ENCODE data around the gene TRAPPC4. TPM values are rescaled to one million over a fixed set of nuclear protein-coding genes. Genes with fewer than 3 reads are reported as not detected.
"Not testable (repeated sequence)": the region's sequence is repeated elsewhere in the genome, so short reads cannot be mapped to it uniquely, and the experiment has no call there.

Gene TRAPPC4
- total and polyA plus RNA-seq, 5 donors from 2014 or later: 82.9 to 179 (median 140) TPM

DNA sequence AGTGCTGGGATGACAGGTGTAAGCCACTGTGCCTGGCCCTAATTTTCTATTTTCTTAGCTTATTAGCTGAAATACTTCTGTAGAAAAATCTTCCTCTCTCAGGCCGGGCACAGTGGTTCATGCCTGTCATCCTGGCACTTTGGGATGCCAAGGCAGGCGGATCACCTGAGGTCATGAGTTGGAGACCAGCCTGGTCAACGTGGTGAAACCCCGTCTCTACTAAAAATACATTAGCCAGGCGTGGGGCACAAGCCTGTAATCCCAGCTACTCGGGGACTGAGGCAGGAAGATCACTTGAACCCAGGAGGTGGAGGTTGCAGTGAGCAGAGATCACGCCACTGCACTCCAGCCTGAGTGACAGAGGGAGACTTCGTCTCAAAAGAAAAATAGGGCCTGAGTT is 34.2 kb upstream of the TRAPPC4 start:
- H3K9me3 Mint-ChIP-seq; H3K27ac Mint-ChIP-seq; H3K4me1 ChIP-seq (ENCODE audit: control insufficient read depth, insufficient read depth, low read length, poor library complexity, severe bottlenecking); H3K27ac ChIP-seq (ENCODE audit: insufficient read depth, low read length, poor library complexity, severe bottlenecking); H3K36me3 Mint-ChIP-seq; DNase-seq; H3K4me1 Mint-ChIP-seq; H3K36me3 ChIP-seq (ENCODE audit: control insufficient read depth, insufficient read depth, low read length); H3K27me3 Mint-ChIP-seq; H3K27me3 ChIP-seq (ENCODE audit: control insufficient read depth, insufficient read depth, low read length); ATAC-seq (ENCODE audit: low read depth in 2 of 2); H3K9me3 ChIP-seq (ENCODE audit: control insufficient read depth in 2 of 2, low read length in 2 of 2); H3K4me3 Mint-ChIP-seq; H3K4me3 ChIP-seq (ENCODE audit: low read depth, low read length): not testable (repeated sequence)

DNA sequence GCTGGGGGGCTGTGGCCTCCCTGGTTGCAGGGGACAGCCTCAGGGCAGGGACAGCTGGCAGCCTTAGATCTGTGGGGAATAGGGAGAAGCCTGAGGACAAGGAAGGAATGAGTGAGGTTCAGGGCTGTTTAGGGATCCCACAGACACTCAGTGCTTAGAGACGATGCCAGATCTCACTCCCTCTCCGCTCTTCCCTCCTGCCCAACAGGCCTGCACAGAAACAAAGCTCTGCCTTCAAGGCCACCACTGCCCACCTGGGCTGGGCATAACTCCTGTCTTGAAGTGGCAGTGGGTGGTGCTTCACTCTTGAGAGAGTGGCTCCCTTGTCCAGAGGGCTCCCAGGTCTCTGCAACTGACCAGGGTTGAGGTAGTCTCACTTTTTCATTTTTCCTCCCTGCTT is 33.7 kb upstream of the TRAPPC4 start:
- Mint-ChIP-seq H3K4me1 (peaks cover 0 to 3% (median 0%) of the 10 kb centered on the region in 4 donors), H3K36me3 (no peaks in the 10 kb centered on the region), H3K9me3 (peaks cover 0 to 3% (median 0%) of the 10 kb centered on the region in 7 donors), H3K4me3 (no peak overlapping the region), H3K27ac (no peak overlapping the region), H3K27me3 (no peaks in the 10 kb centered on the region)
- ATAC-seq (ENCODE audit: low read depth in 2 of 2) (no peak), DNase-seq (no peak)
- no peaks in the 10 kb centered on the region for H3K27me3 ChIP-seq (ENCODE audit: control insufficient read depth, insufficient read depth, low read length)
- no peaks in the 10 kb centered on the region for H3K4me1 ChIP-seq (ENCODE audit: control insufficient read depth, insufficient read depth, low read length, poor library complexity, severe bottlenecking)
- H3K36me3 ChIP-seq (ENCODE audit: control insufficient read depth, insufficient read depth, low read length): no peaks in the 10 kb centered on the region
- no peaks in the 10 kb centered on the region for H3K9me3 ChIP-seq (ENCODE audit: control insufficient read depth in 2 of 2, low read length in 2 of 2)
- no peak overlapping the region for H3K4me3 ChIP-seq (ENCODE audit: low read depth, low read length)
- H3K27ac ChIP-seq (ENCODE audit: insufficient read depth, low read length, poor library complexity, severe bottlenecking): no peak overlapping the region

DNA sequence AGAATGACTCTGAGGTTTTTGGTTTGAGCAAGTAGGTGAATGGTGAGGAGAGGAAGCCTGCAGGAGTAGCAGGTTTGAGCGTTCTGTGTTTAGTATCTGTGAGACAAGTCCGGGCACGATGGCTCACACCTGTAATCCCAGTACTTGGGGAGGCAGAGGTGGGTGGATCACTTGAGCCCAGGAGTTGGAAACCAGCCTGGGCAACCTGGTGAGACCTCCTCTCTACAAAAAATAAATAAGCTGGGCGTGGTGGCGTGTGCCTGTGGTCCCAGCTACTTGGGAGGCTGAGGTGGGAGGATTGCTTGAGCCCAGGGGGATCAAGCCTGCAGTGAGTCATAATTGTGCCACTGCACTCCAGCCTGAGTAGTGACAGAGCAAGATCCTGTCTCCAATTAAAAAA is 30.3 kb upstream of the TRAPPC4 start:
- H3K9me3 Mint-ChIP-seq: peaks cover 0 to 3% (median 0%) of the 10 kb centered on the region in 7 donors
- DNase-seq (no peak), ATAC-seq (ENCODE audit: low read depth in 2 of 2) (no peak)
- Histone ChIP-seq H3K27me3 (ENCODE audit: control insufficient read depth, insufficient read depth, low read length) (no peaks in the 10 kb centered on the region), H3K27ac (ENCODE audit: insufficient read depth, low read length, poor library complexity, severe bottlenecking) (no peak overlapping the region), H3K9me3 (ENCODE audit: control insufficient read depth in 2 of 2, low read length in 2 of 2) (no peaks in the 10 kb centered on the region), H3K4me3 (ENCODE audit: low read depth, low read length) (no peak overlapping the region), H3K36me3 (ENCODE audit: control insufficient read depth, insufficient read depth, low read length) (no peaks in the 10 kb centered on the region), H3K4me1 (ENCODE audit: control insufficient read depth, insufficient read depth, low read length, poor library complexity, severe bottlenecking) (no peaks in the 10 kb centered on the region)
- H3K4me1 Mint-ChIP-seq: peaks cover 0 to 3% (median 1%) of the 10 kb centered on the region in 4 donors
- H3K27me3 Mint-ChIP-seq: no peaks in the 10 kb centered on the region
- H3K27ac Mint-ChIP-seq: peak overlapping the region in 1 of 3 donors; percentile 31
- no peak overlapping the region for H3K4me3 Mint-ChIP-seq
- H3K36me3 Mint-ChIP-seq: no peaks in the 10 kb centered on the region

DNA sequence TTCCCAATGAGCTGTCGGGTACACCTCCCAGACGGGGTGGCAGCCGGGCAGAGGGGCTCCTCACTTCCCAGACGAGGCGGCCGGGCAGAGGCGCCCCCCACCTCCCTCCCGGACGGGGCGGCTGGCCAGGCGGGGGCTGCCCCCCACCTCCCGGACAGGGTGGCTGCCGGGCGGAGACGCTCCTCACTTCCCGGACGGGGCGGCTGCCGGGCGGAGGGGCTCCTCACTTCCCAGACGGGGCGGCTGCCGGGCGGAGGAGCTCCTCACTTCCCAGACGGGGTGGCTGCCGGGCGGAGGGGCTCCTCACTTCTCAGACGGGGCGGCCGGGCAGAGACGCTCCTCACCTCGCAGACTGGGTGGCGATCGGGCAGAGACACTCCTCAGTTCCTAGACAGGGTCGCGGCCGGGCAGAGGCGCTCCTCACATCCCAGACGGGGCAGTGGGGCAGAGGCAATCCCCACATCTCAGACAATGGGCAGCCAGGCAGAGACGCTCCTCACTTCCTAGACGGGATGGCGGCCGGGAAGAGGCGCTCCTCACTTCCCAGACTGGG is 27.0 kb upstream of the TRAPPC4 start:
- not testable (repeated sequence) for H3K36me3 ChIP-seq (ENCODE audit: control insufficient read depth, insufficient read depth, low read length); H3K9me3 ChIP-seq (ENCODE audit: control insufficient read depth in 2 of 2, low read length in 2 of 2)

DNA sequence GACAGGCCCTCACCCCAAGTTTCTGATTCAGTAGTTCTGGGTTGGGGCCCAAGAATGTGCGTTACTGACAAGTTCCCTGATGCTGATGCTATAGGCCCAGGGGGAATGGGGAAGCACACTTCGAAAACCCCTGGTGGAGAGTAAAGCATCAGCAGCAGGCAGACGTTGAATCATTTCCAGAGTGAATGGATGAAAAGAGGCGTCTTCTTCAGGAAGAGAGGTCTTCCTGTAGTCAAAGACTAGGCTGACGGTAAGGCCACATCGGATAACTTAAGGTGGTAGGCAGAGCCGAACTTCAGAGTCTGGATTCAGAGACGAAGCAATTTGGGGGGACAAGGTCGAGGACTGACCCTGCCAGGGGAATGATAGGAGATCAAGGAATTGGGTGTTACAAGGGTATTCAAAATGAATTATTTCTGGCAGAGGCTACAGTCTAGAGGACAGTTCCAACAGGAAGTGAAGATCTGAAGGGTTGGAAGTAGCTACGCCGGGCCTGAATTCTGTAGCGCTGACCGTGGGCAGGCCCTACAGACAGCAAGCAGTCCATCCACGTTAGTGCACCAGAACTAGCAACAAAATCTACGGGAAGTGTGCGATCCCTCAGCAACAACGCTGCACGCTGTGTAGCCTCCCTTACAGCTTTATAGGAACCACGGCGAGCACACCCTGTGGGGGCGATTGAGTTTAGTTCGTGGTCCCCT is 21.5 kb upstream of the TRAPPC4 start:
- peak; percentile 11 to 12 for ATAC-seq (ENCODE audit: low read depth in 2 of 2)
- Histone ChIP-seq H3K27me3 (ENCODE audit: control insufficient read depth, insufficient read depth, low read length) (no peaks in the 10 kb centered on the region), H3K27ac (ENCODE audit: insufficient read depth, low read length, poor library complexity, severe bottlenecking) (peak overlapping the region; percentile 86), H3K4me3 (ENCODE audit: low read depth, low read length) (peak overlapping the region; percentile 94), H3K4me1 (ENCODE audit: control insufficient read depth, insufficient read depth, low read length, poor library complexity, severe bottlenecking) (peaks cover 27% of the 10 kb centered on the region), H3K36me3 (ENCODE audit: control insufficient read depth, insufficient read depth, low read length) (peaks cover 22% of the 10 kb centered on the region), H3K9me3 (ENCODE audit: control insufficient read depth in 2 of 2, low read length in 2 of 2) (no peaks in the 10 kb centered on the region)
- Mint-ChIP-seq H3K36me3 (peaks cover 11% of the 10 kb centered on the region), H3K27ac (peak overlapping the region; percentile 96 to 99 (median 96)), H3K9me3 (no peaks in the 10 kb centered on the region), H3K27me3 (peaks cover 5% of the 10 kb centered on the region), H3K4me1 (peaks cover 17 to 44% (median 25%) of the 10 kb centered on the region in 4 donors), H3K4me3 (peak overlapping the region; percentile 91 to 100 (median 97))
- peak in 2 of 3 donors; percentile 31 to 61 for DNase-seq

More for the DNA sequence above, 27.0 kb upstream of the TRAPPC4 start:
- DNase-seq; H3K4me3 ChIP-seq (ENCODE audit: low read depth, low read length); H3K27ac Mint-ChIP-seq; H3K36me3 Mint-ChIP-seq; H3K9me3 Mint-ChIP-seq; H3K4me1 Mint-ChIP-seq; H3K27ac ChIP-seq (ENCODE audit: insufficient read depth, low read length, poor library complexity, severe bottlenecking); ATAC-seq (ENCODE audit: low read depth in 2 of 2); H3K27me3 Mint-ChIP-seq; H3K27me3 ChIP-seq (ENCODE audit: control insufficient read depth, insufficient read depth, low read length); H3K4me3 Mint-ChIP-seq; H3K4me1 ChIP-seq (ENCODE audit: control insufficient read depth, insufficient read depth, low read length, poor library complexity, severe bottlenecking): not testable (repeated sequence)

DNA sequence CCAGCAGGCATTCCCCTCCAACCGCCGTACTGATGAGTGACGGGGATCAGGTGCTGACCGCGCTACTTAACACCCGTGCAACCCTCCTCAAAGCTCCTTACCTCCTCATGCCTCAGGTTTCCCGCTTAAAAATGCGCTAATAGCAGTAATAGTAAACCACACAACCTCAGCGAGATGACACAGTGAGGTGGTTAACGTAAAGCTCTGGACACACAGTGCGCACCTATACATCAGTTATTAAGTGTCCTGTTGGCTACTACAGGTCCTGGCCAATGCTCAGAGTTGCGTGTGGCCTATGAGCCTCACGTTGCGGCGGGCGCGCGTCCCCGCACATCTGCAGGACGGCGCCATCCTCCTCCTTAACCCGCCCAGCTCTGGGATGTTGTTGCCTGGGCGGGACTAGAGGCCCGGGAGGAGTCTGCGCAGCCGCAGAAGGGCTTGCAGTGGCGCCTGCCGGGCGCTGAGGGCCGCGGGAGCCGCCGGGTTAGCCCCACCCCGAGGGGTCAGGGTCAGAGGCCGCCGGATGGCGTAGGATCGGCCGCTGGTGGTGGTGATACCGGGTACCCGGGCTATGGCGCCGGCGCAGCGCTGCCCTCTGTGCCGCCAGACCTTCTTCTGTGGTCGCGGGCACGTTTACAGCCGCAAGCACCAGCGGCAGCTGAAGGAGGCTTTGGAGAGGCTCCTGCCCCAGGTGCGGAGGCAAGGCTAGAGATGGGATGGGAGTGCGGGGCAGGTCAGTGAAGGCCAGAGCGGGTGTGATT is 20.8 kb upstream of the TRAPPC4 start, which contains the start of gene CENATAC:
Gene CENATAC (plus strand): TSS at position 512 of the 761 bp plus-strand sequence. CDS start 60 bp downstream, at position 572.
- peak within 1 kb of the TSS; percentile 96 to 99 (median 99) for H3K27ac Mint-ChIP-seq
- peaks cover 26% of the 10 kb centered on the region for H3K36me3 ChIP-seq (ENCODE audit: control insufficient read depth, insufficient read depth, low read length)
- peak within 1 kb of the TSS; percentile 86 for H3K27ac ChIP-seq (ENCODE audit: insufficient read depth, low read length, poor library complexity, severe bottlenecking)
- peaks cover 14% of the 10 kb centered on the region for H3K36me3 Mint-ChIP-seq
- peak; percentile 93 for ATAC-seq (ENCODE audit: low read depth in 2 of 2)
- H3K9me3 ChIP-seq (ENCODE audit: control insufficient read depth in 2 of 2, low read length in 2 of 2): no peaks in the 10 kb centered on the region
- H3K9me3 Mint-ChIP-seq: no peaks in the 10 kb centered on the region
- peaks cover 17 to 44% (median 25%) of the 10 kb centered on the region in 4 donors for H3K4me1 Mint-ChIP-seq
- no peaks in the 10 kb centered on the region for H3K27me3 ChIP-seq (ENCODE audit: control insufficient read depth, insufficient read depth, low read length)
- peaks cover 5% of the 10 kb centered on the region for H3K27me3 Mint-ChIP-seq
- peak within 1 kb of the TSS; percentile 94 for H3K4me3 ChIP-seq (ENCODE audit: low read depth, low read length)
- H3K4me3 Mint-ChIP-seq: peak within 1 kb of the TSS; percentile 91 to 100 (median 97)
- H3K4me1 ChIP-seq (ENCODE audit: control insufficient read depth, insufficient read depth, low read length, poor library complexity, severe bottlenecking): peaks cover 27% of the 10 kb centered on the region
- DNase-seq: peak; percentile 96

DNA sequence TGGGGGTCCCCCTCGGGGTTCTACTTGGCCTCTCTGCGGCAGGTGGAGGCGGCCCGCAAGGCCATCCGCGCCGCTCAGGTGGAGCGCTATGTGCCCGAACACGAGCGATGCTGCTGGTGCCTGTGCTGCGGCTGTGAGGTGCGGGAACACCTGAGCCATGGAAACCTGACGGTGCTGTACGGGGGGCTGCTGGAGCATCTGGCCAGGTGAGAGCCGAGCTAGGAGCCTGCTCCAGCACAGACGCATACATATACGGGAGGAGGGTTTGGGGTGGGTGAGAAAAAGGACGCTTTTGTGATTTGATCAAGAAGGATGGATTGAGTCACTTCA is 20.2 kb upstream of the TRAPPC4 start:
- peaks cover 32% of the 10 kb centered on the region for H3K36me3 ChIP-seq (ENCODE audit: control insufficient read depth, insufficient read depth, low read length)
- Mint-ChIP-seq H3K4me3 (peak overlapping the region; percentile 91 to 100 (median 97)), H3K36me3 (peaks cover 19% of the 10 kb centered on the region), H3K9me3 (no peaks in the 10 kb centered on the region), H3K27ac (peak overlapping the region; percentile 96 to 99 (median 99)), H3K27me3 (peaks cover 5% of the 10 kb centered on the region), H3K4me1 (peaks cover 17 to 48% (median 25%) of the 10 kb centered on the region in 4 donors)
- ATAC-seq (ENCODE audit: low read depth in 2 of 2) (peak in 1 of 2 donors; percentile 5), DNase-seq (no peak)
- H3K4me3 ChIP-seq (ENCODE audit: low read depth, low read length): peak overlapping the region; percentile 94
- no peaks in the 10 kb centered on the region for H3K9me3 ChIP-seq (ENCODE audit: control insufficient read depth in 2 of 2, low read length in 2 of 2)
- H3K4me1 ChIP-seq (ENCODE audit: control insufficient read depth, insufficient read depth, low read length, poor library complexity, severe bottlenecking): peaks cover 27% of the 10 kb centered on the region
- peak overlapping the region; percentile 86 for H3K27ac ChIP-seq (ENCODE audit: insufficient read depth, low read length, poor library complexity, severe bottlenecking)
- H3K27me3 ChIP-seq (ENCODE audit: control insufficient read depth, insufficient read depth, low read length): no peaks in the 10 kb centered on the region

Measured in CD4-positive, CD25-positive, alpha-beta regulatory T cell (primary cell).